ENCODE data around the gene FICD. TPM values are rescaled to one million over a fixed set of nuclear protein-coding genes. Genes with fewer than 3 reads are reported as not detected.

FICD gene
- total RNA-seq, 2 experiments from 2014 or later = 3.4 to 3.9 TPM

DNA sequence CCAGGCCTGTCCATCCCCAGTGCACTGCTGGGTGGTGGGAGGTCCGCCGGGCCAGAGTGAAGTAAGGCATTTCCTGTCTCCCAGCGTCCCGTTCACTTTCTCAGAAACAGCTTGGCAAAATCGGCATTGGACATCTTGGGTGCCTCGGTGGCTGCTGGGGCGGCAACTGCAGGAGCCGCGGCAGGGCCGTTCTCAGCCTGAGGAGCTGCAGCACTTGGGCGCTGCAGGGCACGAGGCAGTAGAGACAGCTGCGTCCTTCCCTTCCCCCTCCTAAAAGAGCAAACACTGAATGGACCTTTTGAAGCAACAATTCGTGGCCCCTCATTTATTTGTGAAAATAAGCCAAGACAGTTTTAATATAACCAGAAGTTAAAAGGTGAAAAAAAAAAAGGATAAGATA is 8.3 kb downstream of the FICD start:
- H3K27me3 Mint-ChIP-seq = no peaks in the 10 kb centered on the region
- no peak for DNase-seq
- no peak overlapping the region for H3K4me3 Mint-ChIP-seq
- H3K36me3 Mint-ChIP-seq (ENCODE audit: low read depth) = peaks cover 58% of the 10 kb centered on the region
- ChIA-PET CTCF (interaction anchor here (0.5 to 2.6 kb wide), 4 partner anchors 11 to 446 kb away, joined by 3 to 11 read pairs (median 4); no protein-coding TSS in a partner anchor), POLR2A (interaction anchor here (0.6 to 0.9 kb wide), 2 partner anchors 9 to 11 kb away, joined by 4 read pairs; no protein-coding TSS in a partner anchor)
- no peaks in the 10 kb centered on the region for H3K9me3 Mint-ChIP-seq
- TF ChIP-seq, protein P1, sequence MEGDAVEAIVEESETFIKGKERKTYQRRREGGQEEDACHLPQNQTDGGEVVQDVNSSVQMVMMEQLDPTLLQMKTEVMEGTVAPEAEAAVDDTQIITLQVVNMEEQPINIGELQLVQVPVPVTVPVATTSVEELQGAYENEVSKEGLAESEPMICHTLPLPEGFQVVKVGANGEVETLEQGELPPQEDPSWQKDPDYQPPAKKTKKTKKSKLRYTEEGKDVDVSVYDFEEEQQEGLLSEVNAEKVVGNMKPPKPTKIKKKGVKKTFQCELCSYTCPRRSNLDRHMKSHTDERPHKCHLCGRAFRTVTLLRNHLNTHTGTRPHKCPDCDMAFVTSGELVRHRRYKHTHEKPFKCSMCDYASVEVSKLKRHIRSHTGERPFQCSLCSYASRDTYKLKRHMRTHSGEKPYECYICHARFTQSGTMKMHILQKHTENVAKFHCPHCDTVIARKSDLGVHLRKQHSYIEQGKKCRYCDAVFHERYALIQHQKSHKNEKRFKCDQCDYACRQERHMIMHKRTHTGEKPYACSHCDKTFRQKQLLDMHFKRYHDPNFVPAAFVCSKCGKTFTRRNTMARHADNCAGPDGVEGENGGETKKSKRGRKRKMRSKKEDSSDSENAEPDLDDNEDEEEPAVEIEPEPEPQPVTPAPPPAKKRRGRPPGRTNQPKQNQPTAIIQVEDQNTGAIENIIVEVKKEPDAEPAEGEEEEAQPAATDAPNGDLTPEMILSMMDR (IDR thresholded peaks at IDR 0.05) = no peak
- no peak for ATAC-seq
- H3K27ac Mint-ChIP-seq = peak overlapping the region; percentile 25
- intact Hi-C loops (cut with micrococcal nuclease) = no loop called here
- H3K4me1 Mint-ChIP-seq (ENCODE audit: low read depth) = peaks cover 6% of the 10 kb centered on the region

DNA sequence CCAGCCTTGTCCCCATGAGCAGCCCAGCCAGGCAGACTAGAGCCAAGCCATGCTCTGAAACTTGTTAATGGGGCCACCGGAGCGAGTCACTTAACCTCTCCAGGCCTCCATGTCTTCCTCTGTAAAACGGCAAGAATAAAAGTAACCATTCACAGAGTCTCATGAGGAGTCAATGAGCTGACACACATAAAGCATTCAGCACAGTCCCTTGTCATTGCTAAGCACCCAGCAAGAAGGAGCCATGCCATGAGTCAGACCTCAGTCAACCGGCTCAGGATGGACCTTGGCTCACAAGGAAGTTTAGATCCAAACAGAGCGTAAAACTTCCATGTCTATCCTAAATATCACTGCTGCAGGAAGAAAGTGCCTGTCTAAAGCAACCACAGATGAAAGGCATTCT is 10.6 kb downstream of the FICD start:
- H3K36me3 Mint-ChIP-seq (ENCODE audit: low read depth) = peaks cover 60% of the 10 kb centered on the region
- ChIA-PET POLR2A (interaction anchor here (1.2 kb wide), 1 partner anchor 8 kb away, joined by 3 read pairs; no protein-coding TSS in a partner anchor), CTCF (no interaction called here)
- ATAC-seq (no peak), DNase-seq (no peak)
- peaks cover 6% of the 10 kb centered on the region for H3K4me1 Mint-ChIP-seq (ENCODE audit: low read depth)
- intact Hi-C loops (cut with micrococcal nuclease) = no loop called here
- H3K4me3 Mint-ChIP-seq = no peak overlapping the region
- H3K9me3 Mint-ChIP-seq = no peaks in the 10 kb centered on the region
- no peaks in the 10 kb centered on the region for H3K27me3 Mint-ChIP-seq
- H3K27ac Mint-ChIP-seq = peak overlapping the region; percentile 44
- TF ChIP-seq, protein P1 (IDR thresholded peaks at IDR 0.05) = no peak

DNA sequence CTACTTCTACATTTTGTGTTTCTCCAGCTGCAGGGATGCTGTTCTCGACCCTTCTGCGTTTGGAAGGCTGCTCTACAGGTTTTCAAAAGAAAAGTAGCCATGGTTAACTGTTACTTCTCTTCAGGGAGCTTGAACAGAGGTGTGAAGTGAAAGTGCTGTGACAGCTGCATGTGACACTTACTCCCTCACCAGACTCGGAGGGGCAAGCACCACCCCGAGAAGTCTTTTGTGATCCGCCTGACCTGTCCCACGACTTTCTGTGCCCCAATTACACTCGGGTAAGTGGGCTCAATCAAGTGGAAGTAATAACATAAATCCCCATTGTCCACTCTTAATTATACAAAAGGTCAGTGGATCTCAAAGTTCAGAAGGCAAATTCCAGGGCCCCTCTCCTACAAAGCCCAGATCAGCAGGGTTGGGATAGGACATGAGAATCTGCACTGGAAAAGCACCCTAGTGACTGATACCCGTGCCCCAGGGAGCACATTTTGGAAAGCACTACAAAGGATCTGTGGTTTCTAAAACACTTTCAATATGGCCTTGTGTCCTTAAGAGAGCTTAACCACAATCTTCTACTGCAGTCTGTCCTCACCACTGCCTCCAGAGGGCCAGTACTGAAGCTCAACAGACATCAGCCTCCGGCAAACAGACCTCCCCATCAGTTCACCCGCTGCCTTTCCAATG is 11.5 kb downstream of the FICD start:
- intact Hi-C loops (cut with micrococcal nuclease) = no loop called here
- H3K36me3 Mint-ChIP-seq (ENCODE audit: low read depth) = peaks cover 60% of the 10 kb centered on the region
- H3K4me3 Mint-ChIP-seq = no peak overlapping the region
- POLR2A ChIA-PET = interaction anchor here (1.2 to 1.4 kb wide), 2 partner anchors 9 to 32 kb away, joined by 3 read pairs; no protein-coding TSS in a partner anchor
- CTCF ChIA-PET = interaction anchor here (1.0 to 1.4 kb wide), 2 partner anchors 13 to 14 kb away, joined by 3 to 4 read pairs; no protein-coding TSS in a partner anchor
- H3K27ac Mint-ChIP-seq = peak overlapping the region; percentile 9
- DNase-seq = no peak
- H3K9me3 Mint-ChIP-seq = no peaks in the 10 kb centered on the region
- peak; percentile 45 for ATAC-seq
- TF ChIP-seq, protein P1 (IDR thresholded peaks at IDR 0.05) = no peak
- H3K27me3 Mint-ChIP-seq = no peaks in the 10 kb centered on the region
- H3K4me1 Mint-ChIP-seq (ENCODE audit: low read depth) = peaks cover 6% of the 10 kb centered on the region

DNA sequence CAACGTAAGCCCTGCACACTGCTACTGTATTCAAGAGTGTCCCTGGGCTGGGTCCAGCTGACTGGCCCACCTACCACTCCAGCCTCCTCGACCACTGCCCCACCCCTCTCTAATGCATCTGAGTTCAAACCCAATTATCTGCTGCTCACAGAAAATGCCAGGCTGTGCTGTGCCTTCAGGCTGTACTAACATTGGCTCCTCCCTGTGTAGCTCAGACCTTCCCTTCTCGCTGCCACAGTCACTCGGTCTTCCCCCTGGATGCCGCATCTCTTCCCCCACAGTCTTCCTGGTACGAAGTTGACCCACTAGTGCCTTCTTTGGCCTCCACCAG is 12.1 kb downstream of the FICD start:
- ATAC-seq = no peak
- CTCF ChIA-PET = interaction anchor here (1.1 to 1.4 kb wide), 2 partner anchors 13 to 15 kb away, joined by 3 read pairs; no protein-coding TSS in a partner anchor
- Mint-ChIP-seq H3K27me3 (no peaks in the 10 kb centered on the region), H3K4me3 (no peak overlapping the region), H3K36me3 (ENCODE audit: low read depth) (peaks cover 56% of the 10 kb centered on the region), H3K27ac (peak overlapping the region; percentile 9), H3K9me3 (no peaks in the 10 kb centered on the region), H3K4me1 (ENCODE audit: low read depth) (peaks cover 6% of the 10 kb centered on the region)
- TF ChIP-seq, protein P1 (IDR thresholded peaks at IDR 0.05) = no peak
- POLR2A ChIA-PET = interaction anchor here (1.4 kb wide), 1 partner anchor 31 kb away, joined by 3 read pairs; no protein-coding TSS in a partner anchor
- DNase-seq = no peak
- intact Hi-C loops (cut with micrococcal nuclease) = no loop called here

DNA sequence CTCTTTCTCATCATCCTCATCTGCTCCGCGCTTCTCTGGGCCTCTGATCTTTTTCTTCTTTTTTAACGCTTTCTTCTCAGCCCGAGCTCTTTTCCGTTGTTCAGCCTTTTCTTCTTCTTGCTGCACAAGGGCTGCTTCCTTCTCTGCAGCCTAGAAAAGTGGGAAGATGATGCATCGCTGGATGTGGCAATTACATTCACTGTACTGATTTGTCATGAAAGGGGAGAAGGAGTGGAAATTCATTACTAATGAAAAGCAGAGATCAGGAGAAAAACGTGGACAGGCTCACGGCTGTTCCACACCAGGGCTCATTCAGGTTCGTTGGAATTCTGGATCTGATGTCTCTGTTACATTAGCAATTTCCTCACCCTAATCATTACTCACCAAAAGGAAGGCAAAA is 15.1 kb downstream of the FICD start:
- Mint-ChIP-seq H3K27ac (no peak overlapping the region), H3K4me1 (ENCODE audit: low read depth) (peaks cover 6% of the 10 kb centered on the region), H3K36me3 (ENCODE audit: low read depth) (peaks cover 52% of the 10 kb centered on the region), H3K9me3 (no peaks in the 10 kb centered on the region), H3K27me3 (no peaks in the 10 kb centered on the region), H3K4me3 (no peak overlapping the region)
- CTCF ChIA-PET = interaction anchor here (0.9 kb wide), 1 partner anchor 18 kb away, joined by 4 read pairs; no protein-coding TSS in a partner anchor
- POLR2A ChIA-PET = interaction anchor here (0.7 kb wide), 1 partner anchor 16 kb away, joined by 3 read pairs; no protein-coding TSS in a partner anchor
- TF ChIP-seq, protein P1 (IDR thresholded peaks at IDR 0.05) = no peak
- intact Hi-C loops (cut with micrococcal nuclease) = no loop called here
- no peak for ATAC-seq
- DNase-seq = no peak
